Keratinocyte (primary cell): ENCODE data around the gene RIC3. TPM values are rescaled to one million over a fixed set of nuclear protein-coding genes. Genes with fewer than 3 reads are reported as not detected.

Experiments used
- DNase-seq: peaks from one replicate; pipeline ENCODE4 v3.0.0-alpha.2; 2011; ENCODE audit warnings: low read depth, missing footprints, low spot score
- FAIRE-seq: peaks from 2 replicates; lab custom pipeline; 2011; peaks lifted over from hg19 to GRCh38; lab: Jason Lieb, UNC
- H2AFZ ChIP-seq: 2 replicates; pipeline ENCODE4 v1.6.0; 2012; ENCODE audit warnings: low read length, control low read depth, inconsistent platforms; ENCODE audit not compliant: control insufficient read depth
- H3K27ac ChIP-seq: 2 replicates; pipeline ENCODE4 v1.5.1; 2011; ENCODE audit warnings: low read length; ENCODE audit not compliant: control insufficient read depth, insufficient read depth
- H3K27me3 ChIP-seq: 3 replicates; pipeline ENCODE4 v1.6.0; 2011; ENCODE audit warnings: low read length; ENCODE audit not compliant: control insufficient read depth, insufficient read depth; ENCODE audit errors: extremely low read depth
- H3K36me3 ChIP-seq, 2 experiments: 2 replicates in 1 of 2; 3 replicates in 1 of 2; pipeline ENCODE4 v1.5.1; 2011; ENCODE audit warnings: low read length in 2 of 2, mild to moderate bottlenecking in 1 of 2; ENCODE audit not compliant: control insufficient read depth in 2 of 2, insufficient read depth in 2 of 2; ENCODE audit errors: extremely low read depth in 1 of 2
- H3K4me1 ChIP-seq: 3 replicates; pipeline ENCODE4 v1.5.1; 2011; ENCODE audit warnings: low read length; ENCODE audit not compliant: control insufficient read depth, insufficient read depth; ENCODE audit errors: extremely low read depth
- H3K4me2 ChIP-seq: 3 replicates; pipeline ENCODE4 v1.6.0; 2011; ENCODE audit warnings: low read depth, low read length; ENCODE audit not compliant: control insufficient read depth, insufficient read depth; ENCODE audit errors: extremely low read depth
- H3K4me3 ChIP-seq, 3 experiments: fragments of 200-600 bp in 1 of 3; sonication (generic) in 1 of 3; 2 replicates in 2 of 3; 3 replicates in 1 of 3; pipeline ENCODE4 v1.5.1; 2011 to 2016; ENCODE audit warnings: low read length in 3 of 3, mild to moderate bottlenecking in 3 of 3, control low read depth in 2 of 3, inconsistent platforms in 1 of 3, low read depth in 1 of 3, mixed read lengths in 1 of 3, mixed run types in 1 of 3, moderate library complexity in 1 of 3; ENCODE audit not compliant: control insufficient read depth in 2 of 3, insufficient read depth in 2 of 3; ENCODE audit errors: extremely low read depth in 1 of 3
- H3K79me2 ChIP-seq: 2 replicates; pipeline ENCODE4 v1.6.0; 2012; ENCODE audit warnings: low read length; ENCODE audit not compliant: control insufficient read depth, insufficient read depth
- H3K9ac ChIP-seq: 3 replicates; pipeline ENCODE4 v1.6.0; 2011; ENCODE audit warnings: low read length; ENCODE audit not compliant: control insufficient read depth, insufficient read depth; ENCODE audit errors: extremely low read depth
- H3K9me1 ChIP-seq: 3 replicates; pipeline ENCODE4 v1.6.0; 2011; ENCODE audit warnings: low read length; ENCODE audit not compliant: control insufficient read depth, insufficient read depth; ENCODE audit errors: extremely low read depth
- H3K9me3 ChIP-seq: 2 replicates; pipeline ENCODE4 v1.5.1; 2012; ENCODE audit warnings: low read depth, low read length; ENCODE audit not compliant: control insufficient read depth
- H4K20me1 ChIP-seq: 3 replicates; pipeline ENCODE4 v1.6.0; 2011; ENCODE audit warnings: low read length; ENCODE audit not compliant: control insufficient read depth, insufficient read depth; ENCODE audit errors: extremely low read depth
- EZH2 ChIP-seq: IDR thresholded peaks from one replicate; pipeline ENCODE4 v1.6.1; 2012; ENCODE audit warnings: inconsistent platforms, mild to moderate bottlenecking, low read length, moderate library complexity
- dilution Hi-C: fragments of 300-500 bp; cut with MboI; formaldehyde crosslinking; loops from one replicate; pipeline ENCODE4 v1.7.0; 2020; ENCODE audit warnings: low sequenced_read_pairs; ENCODE audit not compliant: extremely low pct_ligation_motif_present
- polyA plus RNA-seq, 5 experiments: library from polyadenylated mRNA; depleted of rRNA in 3 of 5; stranded (reverse) in 3 of 5; stranded (forward) in 1 of 5; unstranded in 1 of 5; fragments of >200 nt; gene quantifications; 1 replicate in 1 of 5; 2 replicates in 3 of 5; 3 replicates in 1 of 5; pipeline versions ENCODE4 v1.2.1 to v1.2.3, GENCODE V29; 2011 to 2012; ENCODE audit warnings: missing spikeins in 2 of 5, low read depth in 1 of 5, low replicate concordance in 1 of 5
- TF ChIP-seq, protein P1 (sequence below), 3 experiments: IDR thresholded peaks in 1 of 3; conservative IDR thresholded peaks in 1 of 3; optimal IDR thresholded peaks in 1 of 3; 2 replicates in 2 of 3; 3 replicates in 1 of 3; pipeline versions ENCODE3 to v1.5.1; 2011; ENCODE audit warnings: low read length in 3 of 3, mild to moderate bottlenecking in 3 of 3, moderate library complexity in 2 of 3, control low read depth in 1 of 3, inconsistent platforms in 1 of 3; ENCODE audit not compliant: insufficient read depth in 2 of 3; ENCODE audit errors: extremely low read depth in 1 of 3

Gene RIC3
- polyA plus RNA-seq, 1 donor (not counting 4 experiments of a cell fraction or from before 2014, with no cell fraction given) = 2.5 TPM

DNA sequence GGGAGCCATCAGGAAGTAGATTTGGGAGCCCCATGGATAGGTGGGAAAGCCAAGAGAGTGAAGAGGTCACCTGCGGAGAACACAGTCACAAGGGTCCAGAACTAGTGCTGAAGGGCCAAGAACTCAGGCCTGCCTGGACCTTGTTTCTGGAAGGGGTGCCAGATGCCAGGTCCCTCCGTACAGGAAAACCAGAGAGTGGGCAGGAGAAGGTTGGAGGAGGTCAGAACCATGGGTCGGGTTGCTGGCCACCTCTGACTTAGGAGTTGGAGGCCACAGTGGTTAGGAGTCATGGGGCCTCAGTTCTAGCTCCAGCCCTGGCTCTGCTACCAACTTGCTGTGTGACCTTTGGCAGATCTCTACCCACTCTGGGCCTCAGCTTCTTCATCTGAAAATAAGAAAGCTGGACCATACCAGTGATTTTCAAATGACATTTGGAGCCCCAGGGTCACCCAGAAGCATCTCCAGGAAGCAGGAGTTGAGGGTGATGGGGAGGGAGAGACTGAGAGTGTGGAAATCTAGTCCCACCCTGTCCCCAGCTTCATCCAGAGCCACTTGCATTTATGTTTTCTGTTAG lies 108.6 kb downstream of the RIC3 start:
- Histone ChIP-seq H3K27me3 (no peaks in the 10 kb centered on the region), H3K27ac (no peak overlapping the region), H3K4me3 (no peak overlapping the region), H3K79me2 (no peaks in the 10 kb centered on the region), H3K36me3 (no peaks in the 10 kb centered on the region), H4K20me1 (no peaks in the 10 kb centered on the region), H3K4me2 (no peak overlapping the region), H3K9me3 (no peaks in the 10 kb centered on the region), H2AFZ (no peak overlapping the region), H3K9ac (no peak overlapping the region), H3K9me1 (no peaks in the 10 kb centered on the region), H3K4me1 (no peaks in the 10 kb centered on the region)
- TF ChIP-seq, protein P1, sequence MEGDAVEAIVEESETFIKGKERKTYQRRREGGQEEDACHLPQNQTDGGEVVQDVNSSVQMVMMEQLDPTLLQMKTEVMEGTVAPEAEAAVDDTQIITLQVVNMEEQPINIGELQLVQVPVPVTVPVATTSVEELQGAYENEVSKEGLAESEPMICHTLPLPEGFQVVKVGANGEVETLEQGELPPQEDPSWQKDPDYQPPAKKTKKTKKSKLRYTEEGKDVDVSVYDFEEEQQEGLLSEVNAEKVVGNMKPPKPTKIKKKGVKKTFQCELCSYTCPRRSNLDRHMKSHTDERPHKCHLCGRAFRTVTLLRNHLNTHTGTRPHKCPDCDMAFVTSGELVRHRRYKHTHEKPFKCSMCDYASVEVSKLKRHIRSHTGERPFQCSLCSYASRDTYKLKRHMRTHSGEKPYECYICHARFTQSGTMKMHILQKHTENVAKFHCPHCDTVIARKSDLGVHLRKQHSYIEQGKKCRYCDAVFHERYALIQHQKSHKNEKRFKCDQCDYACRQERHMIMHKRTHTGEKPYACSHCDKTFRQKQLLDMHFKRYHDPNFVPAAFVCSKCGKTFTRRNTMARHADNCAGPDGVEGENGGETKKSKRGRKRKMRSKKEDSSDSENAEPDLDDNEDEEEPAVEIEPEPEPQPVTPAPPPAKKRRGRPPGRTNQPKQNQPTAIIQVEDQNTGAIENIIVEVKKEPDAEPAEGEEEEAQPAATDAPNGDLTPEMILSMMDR (optimal IDR thresholded peaks at IDR 0.05 in 1 of 3, IDR thresholded peaks at IDR 0.05 in 1 of 3, conservative IDR thresholded peaks at IDR 0.05 in 1 of 3; ENCODE audit: extremely low read depth in 1 of 3, insufficient read depth in 2 of 3, low read length in 3 of 3) = no peak
- no peak for TF ChIP-seq EZH2
- dilution Hi-C loops = no loop called here
- no peak for FAIRE-seq
- DNase-seq = no peak

DNA sequence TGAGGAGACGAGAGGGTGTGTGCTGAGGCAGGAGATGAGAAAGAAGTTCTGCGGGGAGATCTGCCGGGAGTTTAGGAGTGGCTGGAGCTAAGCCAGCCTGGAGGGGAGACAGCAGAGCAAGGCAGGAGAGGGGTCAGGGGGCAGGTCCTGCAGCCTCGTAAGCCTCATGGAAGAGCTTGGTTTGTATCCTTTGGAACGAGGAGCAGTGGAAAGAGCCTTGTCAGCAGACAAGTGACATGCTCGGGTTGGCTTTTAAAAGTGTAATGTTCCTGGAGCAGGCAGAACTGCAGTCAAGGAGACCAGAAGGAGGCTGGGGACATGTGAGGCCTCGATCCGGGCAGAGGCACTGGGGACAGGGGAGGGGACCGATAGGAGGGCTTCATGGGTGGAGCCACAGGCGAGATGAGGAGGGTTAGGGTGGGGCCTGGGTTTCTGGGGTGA lies 109.2 kb downstream of the RIC3 start:
- dilution Hi-C loops = no loop called here
- Histone ChIP-seq H3K27ac (no peak overlapping the region), H3K9me1 (no peaks in the 10 kb centered on the region), H3K4me3 (no peak overlapping the region), H4K20me1 (no peaks in the 10 kb centered on the region), H3K4me2 (no peak overlapping the region), H3K27me3 (no peaks in the 10 kb centered on the region), H2AFZ (no peak overlapping the region), H3K79me2 (no peaks in the 10 kb centered on the region), H3K4me1 (no peaks in the 10 kb centered on the region), H3K9me3 (no peaks in the 10 kb centered on the region), H3K36me3 (no peaks in the 10 kb centered on the region), H3K9ac (no peak overlapping the region)
- DNase-seq = no peak
- no peak for FAIRE-seq
- TF ChIP-seq, protein P1 (optimal IDR thresholded peaks at IDR 0.05 in 1 of 3, IDR thresholded peaks at IDR 0.05 in 1 of 3, conservative IDR thresholded peaks at IDR 0.05 in 1 of 3; ENCODE audit: extremely low read depth in 1 of 3, insufficient read depth in 2 of 3, low read length in 3 of 3) = no peak
- TF ChIP-seq EZH2 = no peak
